GM18870 (cell line): ENCODE measurements around the gene ARNT2.

ENCODE experiments used
- ATAC-seq: cut with Tn5 transposase; IDR thresholded peaks from one replicate; pipeline ENCODE4 v1.9.1; 2021; ENCODE audit warnings: moderate library complexity; ENCODE audit not compliant: unreplicated experiment

The ARNT2 gene

GRCh38 chr15:80464951-80465625, 60.9 kb downstream of the ARNT2 start:
- no peak for ATAC-seq

DNA sequence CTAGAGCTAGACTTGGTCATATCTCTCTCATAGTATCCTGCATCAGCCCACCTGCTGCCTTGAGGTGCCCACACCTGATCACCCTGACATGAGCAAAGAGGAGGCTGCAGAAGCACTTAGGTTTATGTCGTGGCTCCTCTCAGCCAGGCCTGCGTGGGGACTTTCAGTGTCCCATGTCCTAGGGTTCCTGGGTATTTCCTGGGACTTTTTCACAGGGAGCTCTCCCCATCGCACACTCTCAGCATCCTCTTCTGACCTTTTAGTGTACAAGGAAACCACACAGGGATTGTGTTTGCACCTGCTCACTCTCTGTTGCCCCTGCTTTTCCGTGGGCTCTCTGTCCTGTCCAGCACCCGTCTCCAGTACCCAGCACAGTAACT, 61.4 kb downstream of the ARNT2 start:
- no peak for ATAC-seq

DNA sequence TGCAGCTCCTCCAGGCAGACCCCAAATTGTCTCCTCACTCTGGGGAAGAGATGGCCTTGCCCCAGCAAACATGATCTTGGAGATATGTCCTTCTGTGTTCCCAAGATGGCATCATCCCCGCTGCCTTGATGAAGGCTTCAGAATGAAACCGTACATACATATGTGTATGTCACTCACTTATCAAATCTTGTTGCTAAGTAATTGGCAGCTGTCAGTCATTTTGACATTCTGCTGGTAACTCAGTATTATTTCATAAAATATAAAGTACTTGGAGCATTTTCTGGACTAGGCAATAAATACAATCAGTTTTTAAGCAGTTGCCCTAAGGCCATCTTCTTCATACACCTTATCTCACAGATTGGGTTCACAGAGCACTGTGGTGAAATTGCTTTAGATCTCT, 62.4 kb downstream of the ARNT2 start:
- no peak for ATAC-seq

GRCh38 chr15:80467311-80467714, 63.1 kb downstream of the ARNT2 start:
- no peak for ATAC-seq

GRCh38 chr15:80468796-80469195, 64.6 kb downstream of the ARNT2 start:
- ATAC-seq: no peak

DNA sequence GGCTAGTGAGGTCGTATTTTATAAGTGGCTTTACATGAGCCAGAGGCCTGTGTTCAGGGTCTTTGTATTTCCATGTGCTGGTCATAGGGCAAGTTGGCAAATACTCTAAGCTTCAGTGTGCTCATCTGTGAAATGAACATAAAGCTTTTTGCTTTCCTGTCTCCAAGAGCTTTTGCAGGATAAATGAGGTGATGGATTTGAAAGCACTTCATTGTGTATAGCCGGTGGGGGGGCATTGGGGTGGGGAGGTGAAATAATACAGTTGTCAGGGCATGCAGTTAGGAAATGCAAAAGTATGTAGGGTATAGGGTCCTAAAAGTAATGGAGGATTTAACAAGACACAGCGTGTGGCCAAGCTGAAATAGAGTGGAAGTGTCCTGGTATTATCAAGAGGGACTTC, 67.7 kb downstream of the ARNT2 start:
- ATAC-seq: no peak

GRCh38 chr15:80473286-80474223, 69.4 kb downstream of the ARNT2 start:
- ATAC-seq: no peak

- ATAC-seq: no peak
Measured at GRCh38 chr15:80474224-80475215, 70.3 kb downstream of the ARNT2 start.

DNA sequence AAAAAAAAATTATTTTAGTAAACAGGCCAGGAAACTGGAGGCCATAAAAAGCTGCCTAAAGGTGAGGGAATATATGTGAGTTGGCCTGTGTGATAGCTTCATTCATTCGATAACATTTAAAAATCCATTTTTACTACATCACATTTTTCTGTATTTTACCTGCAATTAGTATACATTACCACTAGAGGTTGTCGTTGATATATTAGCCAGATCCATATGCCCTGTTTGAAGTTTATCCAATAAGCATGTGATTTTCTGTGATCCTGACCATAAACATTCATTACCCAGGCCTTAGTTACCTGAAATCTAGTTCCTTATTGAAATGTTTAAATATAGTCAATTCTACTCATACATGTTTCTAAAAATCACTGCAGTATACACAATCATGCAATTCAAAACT, 71.4 kb downstream of the ARNT2 start:
- no peak for ATAC-seq

- no peak for ATAC-seq
Measured at GRCh38 chr15:80476036-80476435, 71.9 kb downstream of the ARNT2 start.

- no peak for ATAC-seq
Measured at GRCh38 chr15:80478075-80478474, 73.9 kb downstream of the ARNT2 start.

DNA sequence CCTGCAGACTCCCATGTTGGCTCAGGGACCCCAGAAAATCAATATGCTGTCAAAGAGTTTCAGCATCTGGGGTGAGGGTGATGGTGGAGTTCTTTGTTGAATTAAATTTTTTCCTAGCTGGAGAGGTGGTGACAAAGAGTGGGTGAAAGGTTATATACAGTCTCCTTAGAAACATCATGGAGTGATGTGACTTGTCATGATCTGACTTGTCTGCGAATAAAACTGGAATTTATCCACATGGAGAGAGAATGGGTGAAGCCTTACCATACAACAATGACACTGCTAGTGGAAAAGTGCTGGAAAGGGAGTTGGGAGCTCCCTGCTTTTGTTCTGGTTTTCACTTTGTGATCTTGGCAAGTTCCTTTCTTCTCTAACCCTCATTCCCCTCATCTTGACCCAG, 75.0 kb downstream of the ARNT2 start:
- ATAC-seq: no peak

DNA sequence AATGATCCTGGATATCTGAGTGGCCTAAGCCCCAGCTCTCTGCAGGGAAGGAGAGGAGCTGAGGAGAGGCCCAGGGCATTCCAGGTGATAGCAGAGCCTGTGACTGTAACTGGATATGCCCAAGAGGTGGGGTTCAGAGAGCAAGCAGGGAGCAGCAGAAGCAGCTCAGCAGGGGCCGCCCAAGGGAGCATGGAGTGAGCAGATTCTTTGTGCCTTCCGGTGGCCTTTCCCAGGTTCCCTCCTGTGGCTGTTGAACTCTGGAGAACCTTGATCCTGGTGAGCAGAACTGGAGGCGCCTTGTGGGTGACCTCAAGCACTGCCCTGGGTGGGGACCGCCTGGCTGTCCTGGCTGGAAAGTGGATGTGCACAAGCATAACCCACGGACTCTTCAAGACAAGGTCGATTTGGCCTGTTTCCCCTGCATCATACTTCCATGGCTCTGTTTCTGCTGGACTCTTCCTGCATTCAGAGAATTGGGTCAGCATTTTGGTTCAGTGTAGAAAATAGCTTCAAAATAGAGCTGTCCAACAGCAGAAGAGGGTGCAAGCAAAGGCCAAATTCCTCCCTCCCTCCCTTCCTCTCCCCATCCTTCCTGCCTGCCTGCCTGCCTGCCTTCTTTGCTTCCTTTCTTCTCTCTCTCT, 76.1 kb downstream of the ARNT2 start:
- no peak for ATAC-seq

DNA sequence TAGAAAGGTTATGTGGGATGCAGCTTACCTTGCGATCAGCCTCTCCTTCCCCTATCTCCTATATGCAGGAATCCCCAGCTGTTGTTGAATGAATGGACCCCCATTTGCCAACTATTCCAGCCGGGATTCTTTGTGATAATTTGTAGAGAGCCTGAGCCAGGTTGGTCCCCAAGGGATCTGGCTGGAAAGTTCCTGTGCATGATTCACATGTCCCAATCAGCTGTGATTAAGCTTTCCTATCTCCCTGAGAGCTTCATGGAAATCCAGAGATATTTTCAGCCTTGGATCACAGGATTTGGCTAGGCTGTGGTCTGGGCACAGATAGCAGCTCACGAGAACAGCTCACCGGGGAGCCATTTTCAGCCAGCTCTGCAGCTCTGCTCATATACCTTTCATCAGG, 76.7 kb downstream of the ARNT2 start:
- no peak for ATAC-seq

DNA sequence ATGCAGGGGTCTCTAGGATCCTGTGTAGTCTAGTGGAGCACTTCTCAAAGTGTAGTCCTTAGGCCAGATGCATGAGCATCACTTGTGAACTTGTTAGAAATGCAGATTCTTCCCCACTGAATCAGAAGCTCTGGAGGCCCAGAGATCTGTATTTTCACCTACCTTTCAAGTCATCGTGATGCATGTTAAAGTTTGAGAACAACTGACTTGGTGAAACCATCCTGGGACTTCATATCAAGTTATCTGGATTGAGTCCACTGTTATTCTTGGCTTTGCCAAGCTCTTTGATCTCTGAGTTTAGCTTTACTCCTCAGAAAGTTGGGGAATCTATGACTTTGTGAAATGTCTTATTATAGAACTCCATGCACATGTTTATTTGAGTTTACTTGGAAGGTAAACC, 78.5 kb downstream of the ARNT2 start:
- ATAC-seq: no peak

- no peak for ATAC-seq
Measured at GRCh38 chr15:80483725-80484161, 79.6 kb downstream of the ARNT2 start.

- ATAC-seq: no peak
Measured at GRCh38 chr15:80484333-80484864, 80.2 kb downstream of the ARNT2 start.

- ATAC-seq: no peak
Measured at GRCh38 chr15:80485370-80486164, 81.4 kb downstream of the ARNT2 start.

GRCh38 chr15:80487839-80488390, 83.7 kb downstream of the ARNT2 start:
- ATAC-seq: no peak
